HG03108 (cell line): ENCODE measurements around the gene RALGPS1.

Source experiments
- ATAC-seq: cut with Tn5 transposase; IDR thresholded peaks from one replicate; pipeline ENCODE4 v1.9.1; 2021; ENCODE audit warnings: moderate library complexity; ENCODE audit not compliant: unreplicated experiment

The RALGPS1 gene

GRCh38 chr9:127147251-127147650 is 232.7 kb downstream of the RALGPS1 start:
- ATAC-seq, result no peak

- ATAC-seq, result no peak
These were observed 233.4 kb downstream of the RALGPS1 start for GRCh38 chr9:127148014-127148413.

GRCh38 chr9:127149010-127149409 is 234.4 kb downstream of the RALGPS1 start:
- no peak for ATAC-seq

- no peak for ATAC-seq
These were observed 235.1 kb downstream of the RALGPS1 start for GRCh38 chr9:127149463-127150390.

GRCh38 chr9:127153501-127153900 is 238.9 kb downstream of the RALGPS1 start:
- no peak for ATAC-seq

GRCh38 chr9:127154003-127154389 is 239.4 kb downstream of the RALGPS1 start:
- ATAC-seq, result no peak

- no peak for ATAC-seq
These were observed 240.0 kb downstream of the RALGPS1 start for GRCh38 chr9:127154390-127155191.

- ATAC-seq, result no peak
These were observed 240.9 kb downstream of the RALGPS1 start for GRCh38 chr9:127155314-127155960.

GRCh38 chr9:127158786-127159324 is 244.3 kb downstream of the RALGPS1 start:
- no peak for ATAC-seq

- no peak for ATAC-seq
These were observed 244.8 kb downstream of the RALGPS1 start for GRCh38 chr9:127159325-127159801.

- ATAC-seq, result no peak
These were observed 245.5 kb downstream of the RALGPS1 start for GRCh38 chr9:127159949-127160610.

GRCh38 chr9:127161081-127161624 is 246.6 kb downstream of the RALGPS1 start:
- ATAC-seq, result no peak

GRCh38 chr9:127162046-127162863 is 247.7 kb downstream of the RALGPS1 start:
- no peak for ATAC-seq

- ATAC-seq, result no peak
These were observed 248.3 kb downstream of the RALGPS1 start for GRCh38 chr9:127162864-127163365.

GRCh38 chr9:127163409-127163808 is 248.8 kb downstream of the RALGPS1 start:
- no peak for ATAC-seq

- ATAC-seq, result no peak
These were observed 250.5 kb downstream of the RALGPS1 start for GRCh38 chr9:127165116-127165515.

GRCh38 chr9:127166111-127166510 is 251.5 kb downstream of the RALGPS1 start:
- no peak for ATAC-seq

- ATAC-seq, result peak; percentile 75
These were observed 252.3 kb downstream of the RALGPS1 start for GRCh38 chr9:127166651-127167524.
